Type B pancreatic cell (in vitro differentiated cells): Measurements from ENCODE around the gene PHF21A. TPM values are rescaled to one million over a fixed set of nuclear protein-coding genes. Genes with fewer than 3 reads are reported as not detected.

ENCODE experiments used
- DNase-seq: peaks from one replicate; pipeline ENCODE4 v3.0.0; 2021; ENCODE audit warnings: mixed read lengths; ENCODE audit not compliant: unreplicated experiment; ENCODE audit errors: extremely low spot score
- H3K27ac Mint-ChIP-seq: 2 replicates; pipeline ENCODE4 v1.8.0; 2021; ENCODE audit warnings: mild to moderate bottlenecking, mixed read lengths
- H3K27me3 Mint-ChIP-seq: 2 replicates; pipeline ENCODE4 v1.8.0; 2021; ENCODE audit warnings: mixed read lengths
- H3K36me3 Mint-ChIP-seq: 2 replicates; pipeline ENCODE4 v1.8.0; 2021; ENCODE audit warnings: mixed read lengths
- H3K4me1 Mint-ChIP-seq: one replicate; pipeline ENCODE4 v1.8.0; 2021; ENCODE audit warnings: mixed read lengths; ENCODE audit not compliant: unreplicated experiment
- H3K4me3 Mint-ChIP-seq: 2 replicates; pipeline ENCODE4 v1.8.0; 2021; ENCODE audit warnings: mild to moderate bottlenecking, mixed read lengths
- H3K9me3 Mint-ChIP-seq: 2 replicates; pipeline ENCODE4 v1.8.0; 2021; ENCODE audit warnings: mixed read lengths
- CTCF ChIP-seq: fragments of 200-600 bp; sonication (generic); conservative IDR thresholded peaks from 2 replicates; pipeline ENCODE4 v1.5.0; 2021; ENCODE audit warnings: antibody characterized with exemption, mild to moderate bottlenecking
- total RNA-seq: library from RNA; stranded (reverse); gene quantifications from 2 replicates; pipeline ENCODE4 v1.2.1, GENCODE V29; 2021; ENCODE audit warnings: low replicate concordance

The PHF21A gene
- total RNA-seq, 1 donor from 2014 or later = 62.4 TPM

GRCh38 chr11:46099963-46100316 lies 21.3 kb downstream of the PHF21A start:
- Mint-ChIP-seq H3K4me3 (no peak overlapping the region), H3K27ac (peak overlapping the region; percentile 54)

GRCh38 chr11:46090375-46090774 lies 30.9 kb downstream of the PHF21A start:
- Mint-ChIP-seq H3K4me1 (no peaks in the 10 kb centered on the region), H3K4me3 (no peak overlapping the region), H3K36me3 (peaks cover 12% of the 10 kb centered on the region), H3K27me3 (no peaks in the 10 kb centered on the region), H3K9me3 (no peaks in the 10 kb centered on the region), H3K27ac (no peak overlapping the region)
- no peak for DNase-seq
- TF ChIP-seq CTCF = no peak

More at GRCh38 chr11:46099963-46100316, 21.3 kb downstream of the PHF21A start:
- Mint-ChIP-seq H3K36me3 (peaks cover 10% of the 10 kb centered on the region), H3K27me3 (no peaks in the 10 kb centered on the region), H3K4me1 (peaks cover 44% of the 10 kb centered on the region), H3K9me3 (no peaks in the 10 kb centered on the region)
- no peak for DNase-seq
- TF ChIP-seq CTCF = no peak

GRCh38 chr11:46079662-46080061 lies 41.6 kb downstream of the PHF21A start:
- no peak for TF ChIP-seq CTCF
- no peak for DNase-seq
- no peaks in the 10 kb centered on the region for H3K9me3 Mint-ChIP-seq
- H3K4me3 Mint-ChIP-seq = no peak overlapping the region
- no peaks in the 10 kb centered on the region for H3K27me3 Mint-ChIP-seq
- H3K27ac Mint-ChIP-seq = no peak overlapping the region
- peaks cover 9% of the 10 kb centered on the region for H3K36me3 Mint-ChIP-seq
- no peaks in the 10 kb centered on the region for H3K4me1 Mint-ChIP-seq

- Mint-ChIP-seq H3K36me3 (peaks cover 16% of the 10 kb centered on the region), H3K27me3 (no peaks in the 10 kb centered on the region), H3K27ac (no peak overlapping the region), H3K4me1 (peaks cover 4% of the 10 kb centered on the region), H3K9me3 (no peaks in the 10 kb centered on the region), H3K4me3 (no peak overlapping the region)
- TF ChIP-seq CTCF = no peak
- DNase-seq = no peak
These were observed 45.3 kb downstream of the PHF21A start for GRCh38 chr11:46075928-46076327.

GRCh38 chr11:46075168-46075567 lies 46.1 kb downstream of the PHF21A start:
- Mint-ChIP-seq H3K36me3 (peaks cover 16% of the 10 kb centered on the region), H3K4me1 (peaks cover 4% of the 10 kb centered on the region), H3K27me3 (no peaks in the 10 kb centered on the region), H3K4me3 (no peak overlapping the region), H3K27ac (no peak overlapping the region), H3K9me3 (no peaks in the 10 kb centered on the region)
- no peak for DNase-seq
- no peak for TF ChIP-seq CTCF

- H3K36me3 Mint-ChIP-seq = peaks cover 17% of the 10 kb centered on the region
- H3K9me3 Mint-ChIP-seq = no peaks in the 10 kb centered on the region
- H3K27ac Mint-ChIP-seq = no peak overlapping the region
- DNase-seq = no peak
- H3K4me3 Mint-ChIP-seq = no peak overlapping the region
- H3K4me1 Mint-ChIP-seq = peaks cover 4% of the 10 kb centered on the region
- no peak for TF ChIP-seq CTCF
- no peaks in the 10 kb centered on the region for H3K27me3 Mint-ChIP-seq
These were observed 47.6 kb downstream of the PHF21A start for GRCh38 chr11:46073632-46074031.
